Measurements from ENCODE around the gene CEACAM4.

GRCh38 chr19:41587101-41587837, 39.6 kb downstream of the CEACAM4 start:
- no peak for TF ChIP-seq CTCF (IDR thresholded peaks at IDR 0.05; ENCODE audit: insufficient read depth, low read length, poor library complexity, severe bottlenecking)
- no peak for TF ChIP-seq EZH2phosphoT487 (conservative IDR thresholded peaks at IDR 0.05; ENCODE audit: low read length)
